ENCODE results near the gene UVRAG. TPM values are rescaled to one million over a fixed set of nuclear protein-coding genes. Genes with fewer than 3 reads are reported as not detected.

The UVRAG gene
- total RNA-seq, 4 donors from 2014 or later: 27.1 to 35.9 (median 31.0) TPM

GRCh38 chr11:76115555-76115954 lies 300.5 kb downstream of the UVRAG start:
- Histone ChIP-seq H3K27me3 (no peaks in the 10 kb centered on the region), H3K27ac (no peak overlapping the region), H3K36me3 (no peaks in the 10 kb centered on the region), H3K4me3 (replicated peaks in 1 of 3) (no peak overlapping the region), H3K9me3 (no peaks in the 10 kb centered on the region), H3K4me1 (peaks cover 16 to 26% of the 10 kb centered on the region in 2 donors)
- TF ChIP-seq POLR2A (IDR thresholded peaks at IDR 0.05) (no peak), CTCF (IDR thresholded peaks at IDR 0.05) (no peak)
- intact Hi-C loops (cut with DNase I): no loop called here
- DNase-seq: no peak
- 87 to 92% methylated on average over 3 of the region's 3 CpGs for WGBS, 2 donors

GRCh38 chr11:76119032-76119431 lies 304.0 kb downstream of the UVRAG start:
- peak overlapping the region in 2 of 3 donors; percentile 36 to 64 for H3K27ac ChIP-seq
- 86 to 92% methylated on average over 2 of the region's 2 CpGs for WGBS, 2 donors

GRCh38 chr11:76119779-76120178 lies 304.8 kb downstream of the UVRAG start:
- Histone ChIP-seq H3K36me3 (no peaks in the 10 kb centered on the region), H3K4me3 (replicated peaks in 1 of 3) (no peak overlapping the region), H3K27ac (peak overlapping the region in 2 of 3 donors; percentile 36 to 64), H3K9me3 (no peaks in the 10 kb centered on the region), H3K4me1 (peaks cover 24 to 37% of the 10 kb centered on the region in 2 donors), H3K27me3 (no peaks in the 10 kb centered on the region)
- peak; percentile 16 to 30 for DNase-seq
- WGBS, 2 donors: 19 to 30% methylated on average over 4 of the region's 4 CpGs
- intact Hi-C loops (cut with DNase I): no loop called here
- TF ChIP-seq POLR2A (IDR thresholded peaks at IDR 0.05) (no peak), CTCF (IDR thresholded peaks at IDR 0.05) (no peak)

More at GRCh38 chr11:76119032-76119431, 304.0 kb downstream of the UVRAG start:
- no peak for DNase-seq
- TF ChIP-seq CTCF (IDR thresholded peaks at IDR 0.05) (no peak), POLR2A (IDR thresholded peaks at IDR 0.05) (no peak)
- Histone ChIP-seq H3K36me3 (no peaks in the 10 kb centered on the region), H3K9me3 (no peaks in the 10 kb centered on the region), H3K4me1 (peaks cover 24 to 39% of the 10 kb centered on the region in 2 donors), H3K27me3 (no peaks in the 10 kb centered on the region), H3K4me3 (replicated peaks in 1 of 3) (no peak overlapping the region)
- intact Hi-C loops (cut with DNase I): no loop called here

GRCh38 chr11:76120513-76121101 lies 305.6 kb downstream of the UVRAG start:
- intact Hi-C loops (cut with DNase I): no loop called here
- DNase-seq: peak; percentile 30 to 36
- H3K36me3 ChIP-seq: no peaks in the 10 kb centered on the region
- no peak for TF ChIP-seq POLR2A (IDR thresholded peaks at IDR 0.05)
- no peak for TF ChIP-seq CTCF (IDR thresholded peaks at IDR 0.05)
- 11 to 16% methylated on average over 5 of the region's 5 CpGs for WGBS, 2 donors
- no peak overlapping the region for H3K4me3 ChIP-seq (replicated peaks in 1 of 3)
- peaks cover 24 to 43% of the 10 kb centered on the region in 2 donors for H3K4me1 ChIP-seq
- H3K9me3 ChIP-seq: no peaks in the 10 kb centered on the region
- H3K27ac ChIP-seq: peak overlapping the region; percentile 26 to 64 (median 55)
- no peaks in the 10 kb centered on the region for H3K27me3 ChIP-seq

- no peaks in the 10 kb centered on the region for H3K36me3 ChIP-seq
- 78% methylated on average over 4 of the region's 4 CpGs for WGBS, 2 donors
- H3K27me3 ChIP-seq: no peaks in the 10 kb centered on the region
- H3K27ac ChIP-seq: no peak overlapping the region
- no peak overlapping the region for H3K4me3 ChIP-seq (replicated peaks in 1 of 3)
- DNase-seq: no peak
- TF ChIP-seq POLR2A (IDR thresholded peaks at IDR 0.05) (no peak), CTCF (IDR thresholded peaks at IDR 0.05) (no peak)
- H3K4me1 ChIP-seq: peaks cover 24 to 44% of the 10 kb centered on the region in 2 donors
- intact Hi-C loops (cut with DNase I): no loop called here
- H3K9me3 ChIP-seq: no peaks in the 10 kb centered on the region
These were observed 308.2 kb downstream of the UVRAG start for GRCh38 chr11:76123248-76123647.
